Measurements from ENCODE around the gene BLTP2.
"Not testable (repeated sequence)": the region's sequence is repeated elsewhere in the genome, so short reads cannot be mapped to it uniquely, and the experiment has no call there.

BLTP2 gene

GRCh38 chr17:28646039-28646754, 1.2 kb upstream of the BLTP2 start:
- DNase-seq (ENCODE audit: low spot score): peak; percentile 50

GRCh38 chr17:28645576-28645939, 600 bp upstream of the BLTP2 start:
- DNase-seq (ENCODE audit: low spot score): no peak

- DNase-seq (ENCODE audit: low spot score): peak; percentile 67
These were observed 773 bp downstream of the BLTP2 start for GRCh38 chr17:28643983-28644786.

- DNase-seq (ENCODE audit: low spot score): no peak
These were observed 3.4 kb downstream of the BLTP2 start for GRCh38 chr17:28641579-28641978.

- DNase-seq (ENCODE audit: low spot score): no peak
These were observed 9.5 kb downstream of the BLTP2 start for GRCh38 chr17:28635506-28635905.

GRCh38 chr17:28634206-28634865, 10.6 kb downstream of the BLTP2 start:
- DNase-seq (ENCODE audit: low spot score): no peak

- DNase-seq (ENCODE audit: low spot score): no peak
These were observed 18.1 kb downstream of the BLTP2 start for GRCh38 chr17:28626818-28627217.

- no peak for DNase-seq (ENCODE audit: low spot score)
These were observed 20.8 kb downstream of the BLTP2 start for GRCh38 chr17:28624148-28624547.

- no peak for DNase-seq (ENCODE audit: low spot score)
These were observed 21.3 kb downstream of the BLTP2 start for GRCh38 chr17:28623696-28624095.

- no peak for DNase-seq (ENCODE audit: low spot score)
These were observed 22.8 kb downstream of the BLTP2 start for GRCh38 chr17:28622186-28622585.

GRCh38 chr17:28620010-28620409, 24.9 kb downstream of the BLTP2 start:
- no peak for DNase-seq (ENCODE audit: low spot score)

GRCh38 chr17:28618464-28618863, 26.5 kb downstream of the BLTP2 start:
- no peak for DNase-seq (ENCODE audit: low spot score)

- no peak for DNase-seq (ENCODE audit: low spot score)
These were observed 28.7 kb downstream of the BLTP2 start for GRCh38 chr17:28616281-28616680.

- DNase-seq (ENCODE audit: low spot score): no peak
These were observed 29.6 kb downstream of the BLTP2 start for GRCh38 chr17:28615260-28615940.

- DNase-seq (ENCODE audit: low spot score): no peak
These were observed 31.0 kb downstream of the BLTP2 start, which contains the start of gene RSKR for GRCh38 chr17:28613931-28614381. RSKR (minus strand) TSS chr17:28614185; CDS start chr17:28614161, 24 bp downstream.

GRCh38 chr17:28612936-28613872, 31.8 kb downstream of the BLTP2 start:
- DNase-seq (ENCODE audit: low spot score): peak; percentile 72

- DNase-seq (ENCODE audit: low spot score): no peak
These were observed 32.4 kb downstream of the BLTP2 start for GRCh38 chr17:28612531-28612930.

GRCh38 chr17:28610376-28610775, 34.6 kb downstream of the BLTP2 start:
- DNase-seq (ENCODE audit: low spot score): no peak

- not testable (repeated sequence) for DNase-seq (ENCODE audit: low spot score)
These were observed 40.9 kb downstream of the BLTP2 start for GRCh38 chr17:28604031-28604430.

- no peak for DNase-seq (ENCODE audit: low spot score)
These were observed 45.4 kb downstream of the BLTP2 start for GRCh38 chr17:28599311-28600184.
